ENCODE results near the gene IFNA1.
"Not testable (repeated sequence)": the region's sequence is repeated elsewhere in the genome, so short reads cannot be mapped to it uniquely, and the experiment has no call there.

The IFNA1 gene

DNA sequence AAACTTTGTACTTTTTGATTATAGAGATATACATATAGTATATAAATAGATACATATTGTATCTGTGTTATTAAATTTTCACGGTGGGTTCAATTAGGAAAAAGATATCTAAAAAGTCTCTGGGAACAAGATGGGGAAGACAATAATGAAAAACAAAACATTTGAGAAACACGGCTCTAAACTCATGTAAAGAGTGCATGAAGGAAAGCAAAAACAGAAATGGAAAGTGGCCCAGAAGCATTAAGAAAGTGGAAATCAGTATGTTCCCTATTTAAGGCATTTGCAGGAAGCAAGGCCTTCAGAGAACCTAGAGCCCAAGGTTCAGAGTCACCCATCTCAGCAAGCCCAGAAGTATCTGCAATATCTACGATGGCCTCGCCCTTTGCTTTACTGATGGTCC, at the start of gene IFNA1:
TSS of gene IFNA1 (plus strand) at position 301 of the 400 bp plus-strand sequence. CDS start at position 370, 69 bp downstream.
- no peak for DNase-seq

DNA sequence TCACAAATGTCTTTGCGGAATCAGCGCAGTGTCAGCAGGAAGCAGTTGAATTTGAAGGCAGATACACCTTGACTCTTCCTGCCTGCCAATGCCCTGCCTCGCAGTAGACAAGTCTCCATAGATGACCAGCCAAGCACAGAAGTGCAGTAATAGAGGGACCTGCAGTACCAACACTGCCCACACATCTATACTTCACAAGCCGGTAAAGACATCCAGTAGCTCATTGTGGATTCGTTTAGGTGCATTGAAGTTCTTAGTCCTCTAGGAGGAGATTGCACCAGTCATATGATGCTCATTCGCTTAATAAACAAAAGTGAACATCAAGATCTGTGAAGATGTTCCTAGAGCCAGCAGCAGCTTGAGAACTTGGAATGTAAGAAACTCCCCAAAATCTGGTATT, 48.0 kb upstream of the IFNA1 start:
- DNase-seq: no peak

DNA sequence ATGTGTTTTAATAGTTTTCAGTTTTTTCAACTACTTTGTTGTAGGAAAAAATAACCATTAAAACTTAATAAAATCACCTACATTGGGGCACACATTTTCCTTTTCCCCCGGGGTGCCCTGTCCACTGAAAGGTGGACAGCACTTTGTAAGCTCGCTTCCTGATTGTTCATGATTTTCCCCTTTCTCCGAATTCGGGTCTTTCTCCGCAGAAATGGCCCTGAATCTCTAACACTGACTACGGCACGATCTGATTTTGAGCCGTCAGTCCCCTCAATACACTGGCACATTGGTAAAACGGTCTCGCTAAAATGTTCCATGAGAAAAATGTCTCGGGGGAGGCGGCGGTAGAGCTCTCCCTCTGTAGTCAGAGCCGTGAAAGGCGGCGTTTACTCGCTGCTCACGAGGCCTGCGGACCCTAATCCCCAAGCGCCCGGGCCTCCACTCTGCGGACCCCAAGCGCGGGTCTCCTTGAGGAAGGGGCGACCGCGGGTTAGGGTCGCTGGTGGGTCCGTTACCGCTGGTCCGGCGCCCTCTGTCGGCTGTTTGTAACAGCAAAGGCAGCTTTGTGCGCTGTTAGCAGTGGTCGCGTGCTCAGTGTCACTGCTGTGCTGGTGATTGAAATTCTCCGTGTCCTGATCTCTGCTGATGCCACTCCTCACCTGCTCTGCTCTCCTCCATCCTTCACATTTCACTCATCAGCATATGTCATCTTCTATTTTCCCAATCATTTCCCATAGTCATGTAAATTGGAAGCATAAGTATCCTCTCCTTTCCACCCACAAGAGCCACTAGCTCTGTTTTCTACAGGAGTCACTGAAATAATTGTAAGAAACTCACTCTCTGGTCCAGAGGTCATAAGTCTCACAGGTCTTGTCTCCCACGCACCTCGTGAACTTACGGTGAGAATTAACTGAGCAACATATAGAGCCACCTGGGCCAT, 44.2 kb upstream of the IFNA1 start:
- DNase-seq: no peak

DNA sequence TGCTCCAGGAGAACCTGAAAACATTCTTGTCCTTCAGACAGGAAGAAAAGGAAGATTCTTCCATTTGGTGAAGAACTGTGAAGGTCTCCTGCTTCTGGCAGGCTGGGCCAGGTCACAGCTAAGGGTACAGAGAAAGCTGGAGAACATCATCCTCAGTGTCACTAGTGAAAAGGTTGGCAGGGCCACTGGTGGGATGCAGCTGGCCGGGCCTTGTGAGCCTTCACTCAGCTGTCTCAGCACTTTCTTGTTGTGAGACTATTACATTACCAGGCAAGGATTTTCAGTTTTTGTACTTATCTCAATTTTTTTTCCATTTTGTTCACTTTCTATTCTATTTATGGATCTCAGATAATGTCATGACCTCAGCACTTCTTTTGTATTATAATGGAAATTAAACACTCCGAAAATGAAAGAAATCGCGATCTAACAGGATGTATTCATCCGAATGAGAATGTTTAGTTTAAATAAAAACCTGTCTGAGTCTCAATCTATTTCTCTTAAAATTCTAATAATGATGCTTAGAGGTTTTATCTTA, 41.2 kb upstream of the IFNA1 start:
- DNase-seq: no peak

DNA sequence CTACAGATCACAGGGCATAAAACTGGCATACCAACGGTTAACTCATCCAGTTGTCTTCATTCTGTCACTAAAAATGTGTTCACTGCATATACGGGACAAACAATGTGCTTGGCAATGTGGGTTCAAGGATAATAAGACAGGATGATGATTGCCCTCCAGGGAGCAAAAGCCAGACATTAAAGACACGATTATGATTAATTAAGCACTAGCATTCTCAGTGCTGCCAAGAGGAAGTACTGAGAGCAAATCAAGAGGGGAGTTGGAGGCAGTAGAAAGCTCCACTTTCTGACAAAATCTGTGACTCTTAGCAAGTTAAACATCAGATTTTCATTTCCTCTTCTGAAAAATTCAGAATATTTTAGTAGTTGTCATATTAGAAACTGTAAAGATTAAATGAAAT, 40.3 kb upstream of the IFNA1 start:
- no peak for DNase-seq

DNA sequence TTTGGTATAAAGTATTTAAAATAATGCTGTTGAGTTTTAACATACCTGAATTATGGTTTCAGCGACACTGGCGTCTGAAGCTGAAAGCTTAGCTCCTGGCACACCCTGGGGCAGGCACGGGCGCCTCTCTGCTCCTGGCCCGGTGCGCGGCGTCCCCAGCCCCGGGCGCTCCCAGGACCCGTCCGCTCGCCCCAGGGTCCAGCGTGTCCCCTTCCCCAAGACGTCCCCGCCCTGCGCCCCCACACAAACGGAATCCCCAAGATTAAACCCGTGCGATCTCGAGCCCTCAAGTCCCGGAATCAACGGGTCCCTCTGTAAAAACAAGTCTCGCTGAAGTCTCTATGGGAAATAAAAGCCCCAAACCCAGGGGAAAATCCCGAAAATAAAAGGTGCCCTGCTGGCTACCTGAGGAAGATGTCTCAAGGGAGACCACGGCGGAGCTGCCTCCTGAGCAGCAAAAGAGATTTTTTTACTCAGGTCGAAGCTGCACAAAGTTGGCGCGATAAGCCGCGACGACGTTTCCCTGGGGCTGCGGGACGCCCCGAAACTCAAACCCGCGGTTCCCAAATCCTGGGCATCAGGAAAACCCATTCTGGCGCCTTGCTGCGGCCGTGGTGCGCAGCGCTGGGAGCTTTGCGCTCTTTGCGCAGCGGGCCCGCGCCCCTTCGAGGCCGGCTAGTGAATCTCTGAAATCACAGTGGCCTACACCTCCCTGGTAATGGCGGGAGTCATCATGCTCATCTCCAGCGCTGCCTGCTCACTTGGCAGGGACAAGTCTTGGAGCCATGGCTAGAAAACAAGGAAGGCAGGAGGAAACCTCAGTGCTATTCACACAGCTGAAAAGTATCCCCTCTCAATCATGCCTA, 37.6 kb upstream of the IFNA1 start:
- DNase-seq: no peak

DNA sequence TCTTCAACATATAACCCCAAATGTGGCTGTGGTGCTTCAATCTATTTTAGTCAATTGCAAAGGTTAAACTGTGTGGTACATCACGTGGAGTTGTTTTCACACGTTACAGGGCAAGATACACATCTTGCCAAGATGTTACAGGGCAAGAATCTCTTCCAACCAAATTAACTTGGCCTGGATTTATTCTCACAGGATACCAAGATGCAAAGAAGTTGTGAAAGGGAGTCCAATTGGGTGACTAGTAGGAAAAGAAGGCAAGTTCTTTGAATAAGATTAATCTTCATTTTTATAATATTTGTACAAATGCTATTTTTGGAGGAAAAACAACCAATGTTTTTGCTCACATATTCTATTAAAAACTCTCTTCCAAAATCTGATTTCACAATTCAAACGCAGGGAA, 36.1 kb upstream of the IFNA1 start:
- DNase-seq: no peak

DNA sequence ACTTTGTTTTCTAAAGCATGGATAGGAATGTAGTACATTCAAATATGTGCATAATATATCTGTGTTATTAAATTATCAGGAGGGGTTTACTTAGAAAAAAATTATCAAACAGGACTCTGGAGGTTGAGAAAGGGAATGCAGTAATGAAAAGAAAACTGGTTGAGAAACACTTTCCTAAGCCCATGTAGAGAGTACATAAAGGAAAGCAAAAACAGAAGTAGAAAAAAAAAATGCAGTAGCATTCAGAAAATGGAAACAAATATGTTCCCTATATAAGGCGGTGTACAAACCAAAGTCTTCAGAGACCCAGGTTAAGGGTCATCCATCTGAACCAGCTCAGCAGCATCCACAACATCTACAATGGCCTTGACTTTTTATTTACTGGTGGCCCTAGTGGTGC, 31.4 kb upstream of the IFNA1 start, which contains the start of gene IFNA8:
TSS of gene IFNA8 (plus strand) at position 301 of the 400 bp plus-strand sequence. CDS start at position 361, 60 bp downstream.
- DNase-seq: no peak

DNA sequence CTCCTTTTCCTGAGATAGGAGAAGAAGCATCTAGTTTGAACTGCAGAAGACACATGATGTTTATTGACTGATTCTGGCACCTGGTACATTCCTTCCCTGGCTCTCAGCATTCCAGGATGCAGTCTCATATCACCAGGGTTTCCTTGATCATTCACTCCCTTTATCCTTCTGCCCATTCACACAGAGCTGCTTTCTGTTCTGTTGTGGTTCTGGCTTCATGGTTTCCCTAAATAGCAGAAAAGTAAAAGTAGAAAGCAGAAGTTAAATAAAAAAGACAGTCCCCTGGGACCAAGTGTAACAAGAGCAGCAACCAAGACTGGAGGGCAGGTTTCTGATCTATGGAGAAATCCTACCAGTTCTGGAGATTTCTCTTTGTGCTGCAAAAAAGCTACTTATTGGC, 28.1 kb upstream of the IFNA1 start:
- no peak for DNase-seq

DNA sequence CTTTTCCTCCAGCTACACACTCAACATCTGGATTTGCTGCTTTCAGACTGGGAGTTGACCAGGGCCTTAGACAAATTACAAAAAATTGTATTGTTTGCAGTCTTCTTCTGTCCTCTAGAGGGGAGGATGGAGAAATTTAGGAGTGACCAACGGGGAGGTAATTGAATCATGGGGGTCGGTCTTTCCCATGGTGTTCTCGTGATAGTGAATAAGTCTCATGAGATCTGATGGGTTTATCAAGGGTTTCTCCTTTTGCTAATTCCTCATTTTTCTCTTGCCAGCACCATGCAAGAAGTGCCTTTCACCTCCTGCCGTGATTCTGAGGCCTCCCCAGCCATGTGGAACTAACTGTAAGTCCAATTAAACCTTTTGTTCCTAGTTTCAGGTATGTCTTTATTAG, 27.1 kb upstream of the IFNA1 start:
- DNase-seq: no peak

DNA sequence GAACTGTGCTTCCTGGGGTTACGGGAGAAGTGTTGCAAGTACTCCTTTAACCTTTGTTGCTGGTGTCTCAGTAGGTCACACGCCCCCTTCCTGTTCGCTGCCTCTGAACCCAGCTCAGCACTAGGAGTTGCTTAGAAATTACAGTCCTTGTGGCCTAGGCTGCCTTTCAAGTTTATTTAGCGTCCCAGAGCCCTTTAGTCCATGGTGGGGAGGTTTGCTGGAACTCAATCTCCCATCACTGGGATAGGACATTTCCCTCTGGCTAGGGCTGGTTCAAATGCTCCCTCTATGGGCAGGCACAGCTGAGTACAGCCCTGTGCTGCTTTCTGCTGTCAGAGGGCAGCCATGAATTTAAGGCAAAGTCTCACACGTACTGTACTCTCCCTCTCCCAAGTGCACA, 26.6 kb upstream of the IFNA1 start:
- DNase-seq: no peak

DNA sequence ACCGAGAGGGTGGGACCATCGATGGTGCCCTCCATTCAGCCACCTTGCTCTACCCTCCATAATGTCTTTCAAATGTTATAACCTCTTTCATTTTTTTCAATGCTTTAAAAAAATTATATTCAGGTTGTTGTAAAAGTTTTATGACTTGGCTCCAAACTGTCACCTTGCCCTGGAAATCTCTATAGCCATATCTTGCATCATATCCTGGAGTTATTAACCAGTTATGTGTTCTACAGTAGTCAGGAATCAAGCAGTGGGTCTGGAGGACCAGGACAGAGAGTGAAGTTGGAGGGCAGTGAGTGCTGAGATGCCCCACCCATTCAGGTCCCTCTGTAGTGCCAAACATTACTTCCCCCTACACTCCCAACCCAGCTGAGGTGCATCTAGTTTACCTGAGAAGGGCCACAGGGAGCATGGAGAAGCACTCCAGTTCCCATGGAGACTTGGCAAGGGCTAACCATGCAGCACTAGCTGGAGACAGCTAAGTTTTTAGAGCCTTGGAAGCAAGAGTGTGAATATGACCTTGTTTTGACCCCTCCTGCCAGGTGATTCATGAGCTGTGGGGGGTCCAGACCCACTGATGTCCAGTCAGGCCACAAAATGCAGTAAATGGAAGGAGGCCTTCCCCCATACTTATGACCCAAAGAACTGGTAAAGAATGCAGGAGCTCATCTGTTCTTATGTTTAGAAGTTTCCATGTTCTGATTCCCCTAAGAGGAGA, 25.9 kb upstream of the IFNA1 start:
- no peak for DNase-seq

DNA sequence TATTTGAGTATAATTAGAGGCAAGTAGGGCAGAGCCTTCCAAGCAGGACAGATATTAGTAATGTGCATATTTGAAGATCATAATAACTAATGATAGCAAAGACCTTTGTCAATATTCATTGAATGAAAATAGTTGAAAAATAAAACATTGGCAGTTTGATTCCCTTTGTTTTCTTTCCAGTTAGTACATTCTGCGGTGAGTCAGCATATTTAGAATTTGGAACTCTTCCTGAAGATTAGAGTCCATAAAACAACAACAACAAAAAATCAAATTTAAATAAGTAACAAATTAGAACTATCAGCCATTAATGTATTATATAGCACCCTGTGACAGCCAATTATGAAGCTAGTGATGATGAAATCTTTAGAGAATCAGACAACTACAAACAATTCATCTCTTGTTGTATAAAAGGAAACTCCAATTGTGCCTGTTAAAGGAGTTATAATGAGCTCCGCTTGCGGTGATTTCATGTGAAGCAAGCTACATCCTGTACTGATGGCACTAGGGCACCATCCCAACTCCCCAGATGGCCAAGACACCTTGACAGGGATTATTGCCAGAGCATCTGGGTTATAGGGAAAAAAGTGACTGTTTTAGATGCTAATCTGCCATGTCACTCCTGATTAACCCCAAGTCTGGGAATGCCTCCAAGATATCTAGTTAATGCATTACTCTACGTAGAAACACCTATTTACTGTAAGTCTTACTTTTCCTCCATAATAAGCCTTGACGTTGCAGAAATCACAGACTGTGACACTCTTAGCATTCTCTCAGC, 24.6 kb upstream of the IFNA1 start:
- DNase-seq: no peak

DNA sequence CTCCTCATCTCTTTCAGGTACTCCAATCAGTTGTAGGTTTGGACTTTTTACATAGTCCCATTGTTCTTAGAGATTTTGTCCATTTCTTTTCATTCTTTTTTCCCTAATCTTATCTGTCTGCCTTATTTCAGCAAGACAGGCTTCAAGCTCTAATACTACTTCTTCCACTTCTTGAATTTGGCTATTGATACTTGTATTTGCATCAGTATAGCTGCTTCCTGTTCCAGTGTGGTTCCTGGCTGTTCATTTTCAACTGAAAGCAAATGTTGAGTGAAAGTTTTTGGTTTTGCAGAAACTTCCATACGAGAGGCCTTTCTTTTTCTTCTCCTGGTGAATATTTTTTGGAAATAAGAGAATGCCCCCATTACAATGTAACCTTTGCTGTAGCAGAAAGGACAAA, 12.0 kb upstream of the IFNA1 start:
- DNase-seq: no peak

DNA sequence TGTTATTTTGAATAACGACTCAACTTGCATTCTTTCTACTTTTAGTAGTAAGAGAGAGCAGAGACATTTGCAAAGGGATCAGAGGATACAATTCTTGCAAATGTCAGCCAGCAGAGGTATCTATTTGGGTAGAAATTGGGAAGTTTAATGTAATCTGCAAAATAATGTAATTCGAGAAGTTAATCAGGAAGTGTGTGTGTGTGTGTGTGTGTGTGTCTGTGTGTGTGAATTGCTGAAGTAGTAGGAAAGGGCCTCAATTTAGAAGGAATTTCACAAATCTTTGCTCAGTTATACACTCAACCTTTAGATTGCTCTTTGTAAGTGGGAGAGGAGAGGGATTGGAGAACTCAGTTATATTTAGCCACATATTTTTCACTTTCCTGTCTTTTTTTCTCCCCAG, 11.0 kb upstream of the IFNA1 start:
- no peak for DNase-seq

DNA sequence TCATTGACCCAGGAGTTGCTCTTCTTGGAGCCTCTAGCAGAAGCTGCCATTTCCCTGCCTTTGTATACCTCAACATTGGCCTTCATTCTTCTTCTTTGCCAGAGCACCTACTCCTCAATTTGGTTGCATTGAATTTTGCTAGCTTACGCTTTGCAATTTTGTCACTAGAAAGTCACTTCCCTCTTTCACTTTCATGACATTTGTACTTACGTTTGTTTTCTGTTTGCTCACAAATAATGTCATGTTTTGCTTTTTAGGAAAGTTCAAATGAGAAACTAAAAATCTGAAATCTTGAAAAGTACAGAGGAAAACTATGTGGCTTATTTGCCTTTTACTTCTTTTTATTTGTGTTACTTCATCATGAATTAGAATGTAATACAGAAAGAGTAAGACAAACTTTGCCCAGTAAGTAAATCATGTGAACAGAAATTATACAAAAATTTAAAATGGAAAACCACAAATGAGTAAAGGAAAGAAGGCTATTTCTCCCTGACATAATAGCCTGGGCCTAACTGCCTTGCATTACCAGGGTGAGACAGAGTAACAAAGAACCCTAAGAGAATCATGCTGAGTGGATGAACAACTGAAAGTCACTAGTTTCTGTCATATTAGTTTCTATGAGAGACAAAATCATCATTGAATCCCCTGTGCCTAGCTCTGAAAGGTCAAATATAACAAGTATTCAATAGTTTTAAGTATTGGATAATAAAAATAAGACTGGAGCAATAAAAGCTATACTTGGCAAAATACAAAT, 7.4 kb upstream of the IFNA1 start:
- no peak for DNase-seq

DNA sequence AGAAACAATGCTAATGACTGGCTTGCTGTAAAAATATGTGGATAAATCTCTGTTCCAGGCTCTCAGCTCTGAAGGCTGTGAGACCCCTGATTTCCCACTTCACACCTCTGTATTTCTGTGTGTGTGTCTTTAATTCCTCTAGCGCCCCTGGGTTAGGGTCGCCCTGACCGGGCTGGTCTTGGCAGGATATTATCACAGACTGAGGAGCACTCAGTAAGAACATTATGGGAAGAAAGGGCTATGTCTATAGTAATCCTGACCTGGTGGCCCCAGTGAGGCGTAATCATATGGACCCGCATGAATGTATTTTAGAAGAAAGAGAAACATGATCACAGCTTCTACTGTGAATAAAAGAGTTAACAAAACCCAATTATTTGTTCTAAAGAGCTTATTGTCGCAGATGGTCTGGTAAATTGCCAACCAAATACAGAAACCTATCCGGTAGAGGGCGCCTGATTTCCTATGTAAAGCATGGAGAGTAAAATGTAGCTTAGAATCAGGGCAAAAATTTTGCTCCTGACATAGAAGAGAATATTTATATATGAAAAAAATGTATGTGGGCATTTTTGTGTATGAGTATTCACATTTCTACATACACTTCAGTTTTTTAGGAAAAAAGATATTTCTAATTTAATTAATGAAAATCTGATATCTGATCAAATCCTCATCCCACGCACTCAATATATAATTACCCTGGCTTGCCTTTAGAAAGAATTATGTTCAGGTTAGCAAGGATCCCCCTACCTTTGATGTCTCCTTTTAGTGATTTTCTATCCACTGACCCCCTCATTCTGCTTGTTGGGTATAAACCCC, 5.8 kb upstream of the IFNA1 start:
- no peak for DNase-seq

DNA sequence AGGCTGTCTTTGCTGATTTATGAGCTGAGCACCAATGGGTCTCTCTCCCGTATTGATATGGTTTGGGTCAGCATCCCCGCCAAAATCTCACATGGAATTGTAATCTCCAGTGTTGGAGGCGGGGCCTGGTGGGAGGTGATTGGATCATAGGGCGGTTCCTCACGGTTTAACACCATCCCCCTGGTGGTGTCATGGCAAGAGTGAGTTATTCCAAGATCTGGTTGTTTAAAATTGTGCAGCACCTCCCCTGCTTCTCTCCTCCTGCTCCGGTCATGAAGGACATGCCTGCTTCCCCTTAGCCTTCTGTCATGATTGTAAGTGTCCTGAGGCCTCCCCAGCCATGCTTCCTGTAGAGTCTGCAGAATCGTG, 5.2 kb upstream of the IFNA1 start:
- not testable (repeated sequence) for DNase-seq

DNA sequence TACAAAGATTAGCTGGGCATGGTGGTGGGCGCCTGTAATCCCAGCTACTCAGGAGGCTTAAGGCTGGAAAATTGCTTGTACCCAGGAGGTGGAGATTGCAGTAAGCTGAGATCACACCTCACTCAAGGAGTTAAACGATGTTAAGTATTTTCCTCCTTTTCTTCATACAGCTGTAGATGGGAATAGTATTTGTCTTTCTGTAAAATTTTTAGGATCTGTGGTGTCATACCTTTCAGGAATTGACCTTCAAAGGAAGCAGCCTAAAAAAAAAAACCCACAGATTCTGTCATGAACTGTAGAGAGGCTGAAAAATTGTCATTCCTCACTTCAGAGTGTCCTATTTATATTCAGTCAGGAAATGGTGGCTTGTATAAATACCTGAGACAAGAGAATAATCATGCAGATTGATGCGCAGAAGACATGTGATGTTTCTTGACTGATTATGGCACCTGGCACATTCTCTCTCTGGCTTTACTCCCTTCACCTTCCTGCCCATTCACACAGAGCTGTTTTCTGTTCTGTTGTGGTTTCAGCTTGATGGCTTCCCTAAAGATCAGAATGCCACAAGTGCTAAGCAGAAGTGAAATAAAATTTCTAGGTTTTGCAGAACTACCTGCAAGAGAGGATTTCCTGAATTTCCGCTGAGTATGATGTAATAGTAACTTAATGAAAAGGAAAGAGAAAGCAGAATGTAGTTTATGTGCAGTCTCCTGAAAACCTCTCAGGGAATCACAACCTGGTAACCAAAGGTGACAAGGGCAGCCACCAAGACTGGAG, 3.8 kb downstream of the IFNA1 start:
- no peak for DNase-seq

DNA sequence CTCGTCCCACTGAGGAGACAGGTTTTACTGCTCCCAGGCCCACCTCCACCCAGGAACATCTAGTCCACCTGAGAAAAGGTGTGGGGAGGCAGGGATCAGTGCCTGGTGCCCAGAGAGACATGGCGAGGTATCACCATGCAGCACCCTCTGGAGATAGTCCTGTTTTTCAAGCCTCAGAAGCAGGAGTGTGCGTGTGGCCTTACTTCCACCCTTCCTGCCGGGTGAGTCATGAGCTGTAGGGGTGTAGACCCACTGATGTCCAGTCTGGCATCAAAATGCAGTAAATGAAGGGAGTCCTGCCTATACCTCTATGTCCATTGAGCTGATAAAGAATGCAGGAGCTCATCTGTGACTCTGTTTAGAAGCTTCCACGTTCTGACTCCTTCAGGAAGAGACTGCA, 9.1 kb downstream of the IFNA1 start:
- DNase-seq: not testable (repeated sequence)

All from NCI-H510A (cell line).